ENCODE results near the gene ADAM19.

GRCh38 chr5:157548513-157549282 lies 26.9 kb downstream of the ADAM19 start:
- TF ChIP-seq CTCF (IDR thresholded peaks at IDR 0.05) (no peak), POLR2A (IDR thresholded peaks at IDR 0.05) (no peak)

All from Peyer's patch (tissue), 4 donors.